Esophagus squamous epithelium (tissue), 4 donors: ENCODE data around the gene FGD3.

Experiments
- POLR2A ChIP-seq, 4 donors: fragments of 450-650 bp; IDR thresholded peaks; one replicate each; pipeline ENCODE4 v1.6.1; 2017; ENCODE audit warnings: antibody characterized with exemption in 4 of 4, mild to moderate bottlenecking in 4 of 4, moderate library complexity in 3 of 4
- TF ChIP-seq, protein P1 (sequence below), 6 experiments: fragments of 450-650 bp in 4 of 6; fragments of 200-600 bp in 2 of 6; sonication (generic) in 2 of 6; IDR thresholded peaks; one replicate each; pipeline ENCODE4 v1.5.1; 2016 to 2019; ENCODE audit warnings: antibody characterized with exemption in 6 of 6, mild to moderate bottlenecking in 4 of 6, moderate library complexity in 4 of 6

DNA sequence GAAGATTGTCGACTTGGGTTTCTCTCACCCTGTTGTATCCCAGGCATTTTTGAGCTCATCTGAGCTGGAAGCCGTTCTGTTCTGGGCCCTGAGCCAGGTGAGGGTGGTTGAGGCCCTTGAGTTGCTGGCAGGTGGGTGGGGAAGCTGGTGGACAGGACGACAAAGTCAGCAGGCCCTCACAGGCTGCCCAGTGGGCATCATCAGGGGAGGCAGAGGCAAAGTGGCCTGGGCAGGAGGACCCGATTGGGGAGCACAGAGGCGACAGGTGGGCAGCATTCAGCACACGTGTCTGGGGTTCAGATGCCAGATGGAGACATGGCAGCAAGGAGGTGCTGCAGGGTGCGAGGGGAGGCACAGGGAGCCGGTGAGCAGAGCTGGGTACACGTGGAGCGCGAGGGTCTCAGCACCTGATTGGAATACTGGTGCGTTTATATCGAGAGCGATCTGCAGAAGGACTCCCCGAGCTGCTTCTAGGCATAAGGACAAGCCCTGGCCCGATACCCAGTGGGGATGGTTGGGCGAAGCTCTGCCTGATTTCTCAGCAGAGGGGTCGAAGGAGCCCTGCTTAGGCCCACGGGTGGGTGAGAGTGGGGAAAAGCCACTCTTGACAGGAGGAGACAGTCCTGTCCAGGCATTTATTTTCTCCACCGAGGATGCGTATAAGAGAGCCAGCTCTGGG is 62.2 kb downstream of the FGD3 start:
- TF ChIP-seq, protein P1, sequence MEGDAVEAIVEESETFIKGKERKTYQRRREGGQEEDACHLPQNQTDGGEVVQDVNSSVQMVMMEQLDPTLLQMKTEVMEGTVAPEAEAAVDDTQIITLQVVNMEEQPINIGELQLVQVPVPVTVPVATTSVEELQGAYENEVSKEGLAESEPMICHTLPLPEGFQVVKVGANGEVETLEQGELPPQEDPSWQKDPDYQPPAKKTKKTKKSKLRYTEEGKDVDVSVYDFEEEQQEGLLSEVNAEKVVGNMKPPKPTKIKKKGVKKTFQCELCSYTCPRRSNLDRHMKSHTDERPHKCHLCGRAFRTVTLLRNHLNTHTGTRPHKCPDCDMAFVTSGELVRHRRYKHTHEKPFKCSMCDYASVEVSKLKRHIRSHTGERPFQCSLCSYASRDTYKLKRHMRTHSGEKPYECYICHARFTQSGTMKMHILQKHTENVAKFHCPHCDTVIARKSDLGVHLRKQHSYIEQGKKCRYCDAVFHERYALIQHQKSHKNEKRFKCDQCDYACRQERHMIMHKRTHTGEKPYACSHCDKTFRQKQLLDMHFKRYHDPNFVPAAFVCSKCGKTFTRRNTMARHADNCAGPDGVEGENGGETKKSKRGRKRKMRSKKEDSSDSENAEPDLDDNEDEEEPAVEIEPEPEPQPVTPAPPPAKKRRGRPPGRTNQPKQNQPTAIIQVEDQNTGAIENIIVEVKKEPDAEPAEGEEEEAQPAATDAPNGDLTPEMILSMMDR (IDR thresholded peaks at IDR 0.05): no peak
- no peak for TF ChIP-seq POLR2A (IDR thresholded peaks at IDR 0.05)
